Activated CD8-positive, alpha-beta T cell treated with anti-CD3 and anti-CD28 coated beads for 36 hours (primary cell): ENCODE data around the gene IL9. TPM values are rescaled to one million over a fixed set of nuclear protein-coding genes. Genes with fewer than 3 reads are reported as not detected.

Experiments used
- ATAC-seq: fragments of 200-7000 bp; cut with Tn5 transposase; one replicate; pipeline ENCODE4 v1.10.0; 2021; ENCODE audit warnings: mild to moderate bottlenecking, moderate library complexity
- CTCF ChIA-PET: fragments of 350-600 bp; sonication (Branson Sonifier 250); formaldehyde crosslinking; loops from one replicate; lab custom pipeline; 2021; ENCODE audit warnings: antibody characterized with exemption; lab: Charles Lee
- POLR2A ChIA-PET: fragments of 350-600 bp; sonication (Branson Sonifier 250); formaldehyde crosslinking; loops from one replicate; lab custom pipeline; 2021; ENCODE audit warnings: antibody characterized with exemption; lab: Charles Lee
- DNase-seq: peaks from one replicate; pipeline ENCODE4 v3.0.0-alpha.2; 2020
- H3K27ac Mint-ChIP-seq: one replicate; pipeline ENCODE4 v1.8.0; 2021; ENCODE audit warnings: mild to moderate bottlenecking, mixed read lengths
- H3K27me3 Mint-ChIP-seq: one replicate; pipeline ENCODE4 v1.8.0; 2021; ENCODE audit warnings: mixed read lengths
- H3K36me3 Mint-ChIP-seq: one replicate; pipeline ENCODE4 v1.8.0; 2021; ENCODE audit warnings: low read depth, mixed read lengths
- H3K4me1 Mint-ChIP-seq: one replicate; pipeline ENCODE4 v1.8.0; 2021; ENCODE audit warnings: low read depth, mixed read lengths
- H3K4me3 Mint-ChIP-seq: one replicate; pipeline ENCODE4 v1.8.0; 2021; ENCODE audit warnings: mild to moderate bottlenecking, moderate library complexity, mixed read lengths
- H3K9me3 Mint-ChIP-seq: one replicate; pipeline ENCODE4 v1.8.0; 2021; ENCODE audit warnings: mixed read lengths
- intact Hi-C: fragments of 100-400 bp; cut with micrococcal nuclease; formaldehyde crosslinking; loops from one replicate; pipeline ENCODE4 v1.10.0; 2022
- total RNA-seq, 2 experiments: library from RNA; stranded (reverse); gene quantifications; one replicate each; pipeline ENCODE4 v1.2.3, GENCODE V29; 2021
- TF ChIP-seq, protein P1 (sequence below): fragments of 200-600 bp; IDR thresholded peaks from one replicate; pipeline ENCODE4 v1.8.0; 2022; ENCODE audit warnings: antibody characterized with exemption, mild to moderate bottlenecking

Gene IL9
- total RNA-seq, 2 experiments from 2014 or later, result not detected

- Mint-ChIP-seq H3K27ac (no peak overlapping the region), H3K27me3 (peaks cover 21% of the 10 kb centered on the region), H3K36me3 (no peaks in the 10 kb centered on the region), H3K9me3 (no peaks in the 10 kb centered on the region), H3K4me3 (no peak overlapping the region), H3K4me1 (peaks cover 15% of the 10 kb centered on the region)
- CTCF ChIA-PET, result interaction anchor here (1.0 to 1.5 kb wide), 5 partner anchors 140 to 320 kb away, joined by 3 to 6 read pairs (median 3); no protein-coding TSS in a partner anchor
- DNase-seq, result no peak
- ATAC-seq, result no peak
- TF ChIP-seq, protein P1, sequence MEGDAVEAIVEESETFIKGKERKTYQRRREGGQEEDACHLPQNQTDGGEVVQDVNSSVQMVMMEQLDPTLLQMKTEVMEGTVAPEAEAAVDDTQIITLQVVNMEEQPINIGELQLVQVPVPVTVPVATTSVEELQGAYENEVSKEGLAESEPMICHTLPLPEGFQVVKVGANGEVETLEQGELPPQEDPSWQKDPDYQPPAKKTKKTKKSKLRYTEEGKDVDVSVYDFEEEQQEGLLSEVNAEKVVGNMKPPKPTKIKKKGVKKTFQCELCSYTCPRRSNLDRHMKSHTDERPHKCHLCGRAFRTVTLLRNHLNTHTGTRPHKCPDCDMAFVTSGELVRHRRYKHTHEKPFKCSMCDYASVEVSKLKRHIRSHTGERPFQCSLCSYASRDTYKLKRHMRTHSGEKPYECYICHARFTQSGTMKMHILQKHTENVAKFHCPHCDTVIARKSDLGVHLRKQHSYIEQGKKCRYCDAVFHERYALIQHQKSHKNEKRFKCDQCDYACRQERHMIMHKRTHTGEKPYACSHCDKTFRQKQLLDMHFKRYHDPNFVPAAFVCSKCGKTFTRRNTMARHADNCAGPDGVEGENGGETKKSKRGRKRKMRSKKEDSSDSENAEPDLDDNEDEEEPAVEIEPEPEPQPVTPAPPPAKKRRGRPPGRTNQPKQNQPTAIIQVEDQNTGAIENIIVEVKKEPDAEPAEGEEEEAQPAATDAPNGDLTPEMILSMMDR, result no peak
- intact Hi-C loops, result no loop called here
- POLR2A ChIA-PET, result no interaction called here
Measured at GRCh38 chr5:135891791-135892190, 3.9 kb downstream of the IL9 start.

DNA sequence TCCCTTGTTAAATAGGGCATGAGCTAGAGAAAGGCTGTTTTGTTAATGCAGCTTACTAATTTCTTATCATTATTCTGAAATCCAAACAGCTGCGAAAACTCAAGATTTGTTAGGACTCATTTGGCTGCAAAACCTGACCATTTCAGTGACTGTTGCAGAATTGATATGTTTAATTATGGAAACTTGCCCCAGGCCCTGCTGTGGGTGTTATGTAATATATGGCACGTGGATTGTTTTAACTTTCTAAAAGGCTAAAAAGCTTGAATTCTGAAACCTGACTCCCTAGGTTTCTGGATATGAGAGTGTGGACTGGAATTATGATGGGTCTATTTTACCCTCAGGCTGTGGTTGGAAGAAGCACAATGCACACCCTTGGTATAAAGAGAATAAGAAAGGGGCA lies 4.4 kb downstream of the IL9 start:
- DNase-seq (no peak), ATAC-seq (no peak)
- no peaks in the 10 kb centered on the region for H3K9me3 Mint-ChIP-seq
- intact Hi-C loops, result no loop called here
- H3K4me3 Mint-ChIP-seq, result no peak overlapping the region
- peaks cover 15% of the 10 kb centered on the region for H3K4me1 Mint-ChIP-seq
- ChIA-PET CTCF (interaction anchor here (1.0 to 2.1 kb wide), 7 partner anchors 10 to 325 kb away, joined by 3 to 6 read pairs (median 3); partner anchors contain the start of gene SMAD5), POLR2A (interaction anchor here (0.9 kb wide), 1 partner anchor 60 kb away, joined by 3 read pairs; no protein-coding TSS in a partner anchor)
- H3K27me3 Mint-ChIP-seq, result peaks cover 20% of the 10 kb centered on the region
- no peak overlapping the region for H3K27ac Mint-ChIP-seq
- TF ChIP-seq, protein P1, result no peak
- H3K36me3 Mint-ChIP-seq, result no peaks in the 10 kb centered on the region

GRCh38 chr5:135890867-135891266 lies 4.8 kb downstream of the IL9 start:
- Mint-ChIP-seq H3K9me3 (no peaks in the 10 kb centered on the region), H3K4me3 (no peak overlapping the region), H3K27me3 (peaks cover 18% of the 10 kb centered on the region), H3K27ac (no peak overlapping the region), H3K36me3 (no peaks in the 10 kb centered on the region), H3K4me1 (peaks cover 11% of the 10 kb centered on the region)
- peak; percentile 74 for ATAC-seq
- intact Hi-C loops, result no loop called here
- TF ChIP-seq, protein P1, result no peak
- ChIA-PET CTCF (interaction anchor here (1.2 to 2.1 kb wide), 5 partner anchors 10 to 325 kb away, joined by 3 to 6 read pairs (median 3); partner anchors contain the start of gene SMAD5), POLR2A (interaction anchor here (0.9 kb wide), 1 partner anchor 61 kb away, joined by 3 read pairs; no protein-coding TSS in a partner anchor)
- peak; percentile 67 for DNase-seq

GRCh38 chr5:135890296-135890695 lies 5.3 kb downstream of the IL9 start:
- POLR2A ChIA-PET, result no interaction called here
- peaks cover 6% of the 10 kb centered on the region for H3K4me1 Mint-ChIP-seq

More at GRCh38 chr5:135890296-135890695, 5.3 kb downstream of the IL9 start:
- CTCF ChIA-PET, result interaction anchor here (1.2 to 2.1 kb wide), 3 partner anchors 9 to 324 kb away, joined by 3 to 6 read pairs (median 3); partner anchors contain the start of gene SMAD5
- H3K36me3 Mint-ChIP-seq, result no peaks in the 10 kb centered on the region
- H3K4me3 Mint-ChIP-seq, result no peak overlapping the region
- no peaks in the 10 kb centered on the region for H3K9me3 Mint-ChIP-seq
- H3K27ac Mint-ChIP-seq, result no peak overlapping the region
- DNase-seq, result no peak
- H3K27me3 Mint-ChIP-seq, result peaks cover 15% of the 10 kb centered on the region
- ATAC-seq, result no peak
- TF ChIP-seq, protein P1, result no peak
- intact Hi-C loops, result no loop called here
